H1 (cell line): ENCODE data around the gene ZNF25. TPM values are rescaled to one million over a fixed set of nuclear protein-coding genes. Genes with fewer than 3 reads are reported as not detected.

Experiments used
- CTCF ChIA-PET: fragments of 300-600 bp; sonication (Branson Sonifier 250); formaldehyde crosslinking; loops from one replicate; lab custom pipeline; 2021; ENCODE audit not compliant: partially characterized antibody; lab: Charles Lee
- POLR2A ChIA-PET: fragments of 300-600 bp; sonication (Branson Sonifier 250); formaldehyde crosslinking; loops from one replicate; lab custom pipeline; 2021; ENCODE audit warnings: inconsistent platforms; ENCODE audit not compliant: partially characterized antibody; lab: Charles Lee
- DNase-seq, 2 experiments: peaks; one replicate each; pipeline versions ENCODE4 v3.0.0 to v3.0.0-alpha.2; 2010 to 2022; ENCODE audit warnings: low spot score in 2 of 2, low read depth in 1 of 2, mixed read lengths in 1 of 2
- FAIRE-seq: peaks from 2 replicates; lab custom pipeline; 2011; peaks lifted over from hg19 to GRCh38; lab: Jason Lieb, UNC
- H2AFZ ChIP-seq: 2 replicates; pipeline ENCODE4 v1.8.1; 2012; ENCODE audit warnings: low read length, inconsistent platforms
- H2AK5ac ChIP-seq: 2 replicates; pipeline ENCODE4 v1.6.1; 2013; ENCODE audit warnings: low read depth, low read length
- H2BK120ac ChIP-seq: replicated peaks from 2 replicates; pipeline ENCODE3; 2013; ENCODE audit warnings: low read depth, low read length, inconsistent platforms
- H2BK12ac ChIP-seq: 2 replicates; pipeline ENCODE4 v1.6.1; 2013; ENCODE audit warnings: low read depth, low read length
- H2BK15ac ChIP-seq: 2 replicates; pipeline ENCODE4 v1.6.1; 2013; ENCODE audit warnings: low read length
- H2BK20ac ChIP-seq: 2 replicates; pipeline ENCODE4 v1.6.1; 2013; ENCODE audit warnings: low read length
- H2BK5ac ChIP-seq: 2 replicates; pipeline ENCODE4 v1.6.1; 2013; ENCODE audit warnings: low read depth, low read length
- H3K14ac ChIP-seq: 2 replicates; pipeline ENCODE4 v1.6.1; 2013; ENCODE audit warnings: inconsistent platforms; ENCODE audit not compliant: insufficient read length
- H3K18ac ChIP-seq: 2 replicates; pipeline ENCODE4 v1.6.1; 2013; ENCODE audit warnings: low read length; ENCODE audit errors: extremely low read depth
- H3K23ac ChIP-seq: 2 replicates; pipeline ENCODE4 v1.6.1; 2013; ENCODE audit warnings: inconsistent platforms; ENCODE audit not compliant: insufficient read length
- H3K23me2 ChIP-seq: 2 replicates; pipeline ENCODE4 v1.6.1; 2013; ENCODE audit warnings: low read depth, low read length
- H3K27ac ChIP-seq: 2 replicates; pipeline ENCODE4 v1.6.1; 2011; ENCODE audit warnings: low read depth, low read length, inconsistent platforms
- H3K27me3 ChIP-seq, 4 experiments: replicated peaks in 1 of 4; 1 replicate in 1 of 4; 2 replicates in 3 of 4; pipeline versions ENCODE4 v1.6.1 to v1.8.1; 2011 to 2013; ENCODE audit warnings: low read length in 3 of 4, mild to moderate bottlenecking in 3 of 4, inconsistent platforms in 2 of 4, mixed read lengths in 2 of 4, moderate library complexity in 1 of 4; ENCODE audit not compliant: control insufficient read depth in 3 of 4, insufficient read depth in 3 of 4; ENCODE audit errors: extremely low read depth in 1 of 4
- H3K36me3 ChIP-seq, 4 experiments: 2 replicates each; pipeline versions ENCODE4 v1.6.1 to v1.8.1; 2011 to 2013; ENCODE audit warnings: mild to moderate bottlenecking in 4 of 4, low read length in 3 of 4, moderate library complexity in 2 of 4, control low read depth in 1 of 4, inconsistent platforms in 1 of 4; ENCODE audit not compliant: insufficient read depth in 4 of 4, control insufficient read depth in 2 of 4
- H3K4ac ChIP-seq: replicated peaks from 2 replicates; pipeline ENCODE3; 2013; ENCODE audit warnings: low read length, low read depth, mixed read lengths, inconsistent platforms; ENCODE audit not compliant: insufficient read length
- H3K4me1 ChIP-seq, 4 experiments: replicated peaks in 1 of 4; 1 replicate in 1 of 4; 2 replicates in 3 of 4; pipeline versions ENCODE4 v1.6.1 to v1.8.1; 2011 to 2013; ENCODE audit warnings: low read length in 3 of 4, inconsistent platforms in 2 of 4, mixed read lengths in 1 of 4; ENCODE audit not compliant: insufficient read depth in 4 of 4, control insufficient read depth in 3 of 4
- H3K4me2 ChIP-seq, 2 experiments: 2 replicates each; pipeline versions ENCODE4 v1.6.1 to v1.8.1; 2011 to 2013; ENCODE audit warnings: low read depth in 2 of 2, low read length in 2 of 2, control low read depth in 1 of 2, inconsistent platforms in 1 of 2, mild to moderate bottlenecking in 1 of 2; ENCODE audit not compliant: insufficient read depth in 1 of 2
- H3K4me3 ChIP-seq, 4 experiments: fragments of 200-600, 300-600 bp in 1 of 4; sonication (generic), shearing (Covaris generic), sonication (Bioruptor Twin) in 1 of 4; 2 replicates each; pipeline versions ENCODE4 v1.5.1 to v1.8.1; 2011 to 2016; ENCODE audit warnings: low read length in 4 of 4, low read depth in 3 of 4, control low read depth in 2 of 4, inconsistent platforms in 2 of 4, mild to moderate bottlenecking in 2 of 4, mixed read lengths in 1 of 4, moderate library complexity in 1 of 4; ENCODE audit not compliant: insufficient read depth in 2 of 4; ENCODE audit errors: extremely low read depth in 1 of 4
- H3K56ac ChIP-seq: replicated peaks from 2 replicates; pipeline ENCODE3; 2013; ENCODE audit warnings: low read depth, mild to moderate bottlenecking, mixed read lengths, low read length, inconsistent platforms; ENCODE audit not compliant: insufficient read length
- H3K79me1 ChIP-seq: 2 replicates; pipeline ENCODE4 v1.6.1; 2013; ENCODE audit warnings: low read depth, low read length, control low read depth
- H3K79me2 ChIP-seq, 2 experiments: 2 replicates each; pipeline versions ENCODE4 v1.6.1 to v1.8.1; 2012 to 2013; ENCODE audit warnings: low read length in 2 of 2, mild to moderate bottlenecking in 2 of 2, inconsistent platforms in 1 of 2; ENCODE audit not compliant: insufficient read depth in 2 of 2, control insufficient read depth in 1 of 2
- H3K9ac ChIP-seq, 4 experiments: replicated peaks in 1 of 4; 1 replicate in 1 of 4; 2 replicates in 3 of 4; pipeline versions ENCODE4 v1.6.1 to v1.8.1; 2011 to 2013; ENCODE audit warnings: low read depth in 3 of 4, low read length in 3 of 4, control low read depth in 2 of 4, mild to moderate bottlenecking in 2 of 4, moderate library complexity in 2 of 4, inconsistent platforms in 1 of 4; ENCODE audit errors: extremely low read depth in 1 of 4
- H3K9me3 ChIP-seq, 2 experiments: 2 replicates each; pipeline versions ENCODE4 v1.6.1 to v1.8.1; 2012 to 2013; ENCODE audit warnings: mild to moderate bottlenecking in 2 of 2, moderate library complexity in 2 of 2, control low read depth in 1 of 2, inconsistent platforms in 1 of 2, low read depth in 1 of 2, low read length in 1 of 2, mixed read lengths in 1 of 2; ENCODE audit not compliant: insufficient read depth in 2 of 2
- H4K20me1 ChIP-seq, 2 experiments: replicated peaks in 1 of 2; 2 replicates each; pipeline versions ENCODE3 to v1.8.1; 2011 to 2013; ENCODE audit warnings: inconsistent platforms in 2 of 2, low read length in 2 of 2, mild to moderate bottlenecking in 1 of 2; ENCODE audit not compliant: insufficient read depth in 2 of 2, control insufficient read depth in 1 of 2
- H4K5ac ChIP-seq: 2 replicates; pipeline ENCODE4 v1.6.1; 2013; ENCODE audit warnings: low read length, low read depth, mixed read lengths, inconsistent platforms; ENCODE audit not compliant: insufficient read length
- H4K8ac ChIP-seq: 2 replicates; pipeline ENCODE4 v1.8.0; 2013; ENCODE audit warnings: mild to moderate bottlenecking, moderate library complexity, low read length, inconsistent platforms; ENCODE audit not compliant: insufficient read depth; ENCODE audit errors: extremely low read depth
- H4K91ac ChIP-seq: replicated peaks from 2 replicates; pipeline ENCODE3; 2013; ENCODE audit warnings: low read length, mixed read lengths, inconsistent platforms; ENCODE audit not compliant: insufficient read length
- CREB1 ChIP-seq: IDR thresholded peaks from 2 replicates; pipeline ENCODE4 v1.6.1; 2012; ENCODE audit warnings: inconsistent platforms
- KDM4A ChIP-seq: IDR thresholded peaks from one replicate; pipeline ENCODE4 v1.7.1; 2012; ENCODE audit warnings: low read depth, mild to moderate bottlenecking, moderate library complexity, low read length, inconsistent platforms; ENCODE audit not compliant: severe bottlenecking
- SUZ12 ChIP-seq: fragments of 200-600 bp; sonication (generic); IDR thresholded peaks from 2 replicates; pipeline ENCODE4 v1.6.1; 2012; ENCODE audit warnings: mild to moderate bottlenecking, inconsistent platforms, low read length, moderate library complexity, mixed read lengths
- TAF1 ChIP-seq: IDR thresholded peaks from 2 replicates; pipeline ENCODE4 v1.6.1; 2011; ENCODE audit warnings: mild to moderate bottlenecking, low read depth, low read length
- TAF7 ChIP-seq: optimal IDR thresholded peaks from 2 replicates; pipeline ENCODE3; 2011; ENCODE audit warnings: low read depth, mild to moderate bottlenecking, inconsistent platforms, low read length, moderate library complexity, borderline replicate concordance
- TBP ChIP-seq: IDR thresholded peaks from 2 replicates; pipeline ENCODE4 v1.6.1; 2011; ENCODE audit warnings: low read depth, low read length, improper control_type of control experiment
- polyA plus RNA-seq, 7 experiments: library from polyadenylated mRNA; depleted of rRNA in 3 of 7; stranded (reverse) in 5 of 7; unstranded in 2 of 7; fragments of >200 nt in 5 of 7; fragments of 200-250 nt in 2 of 7; gene quantifications; 1 replicate in 5 of 7; 2 replicates in 1 of 7; 4 replicates in 1 of 7; pipeline versions ENCODE4 v1.2.1 to v1.2.3, GENCODE V29; 2011 to 2013; ENCODE audit warnings: missing spikeins in 2 of 7, mixed read lengths in 2 of 7
- total RNA-seq: library from RNA; stranded (reverse); fragmentation: NEBNext Ultra II Directional; extraction: Animal tissue kit (Norgen Biotek cat#: 25700); gene quantifications from 2 replicates; pipeline ENCODE4 v1.2.1, GENCODE V29; 2021

ZNF25 gene
- total and polyA plus RNA-seq, 2 of the 8 experiments (the other 6 are each of a cell fraction or from before 2014, with no cell fraction given): 0.17 to 1.3 TPM

DNA sequence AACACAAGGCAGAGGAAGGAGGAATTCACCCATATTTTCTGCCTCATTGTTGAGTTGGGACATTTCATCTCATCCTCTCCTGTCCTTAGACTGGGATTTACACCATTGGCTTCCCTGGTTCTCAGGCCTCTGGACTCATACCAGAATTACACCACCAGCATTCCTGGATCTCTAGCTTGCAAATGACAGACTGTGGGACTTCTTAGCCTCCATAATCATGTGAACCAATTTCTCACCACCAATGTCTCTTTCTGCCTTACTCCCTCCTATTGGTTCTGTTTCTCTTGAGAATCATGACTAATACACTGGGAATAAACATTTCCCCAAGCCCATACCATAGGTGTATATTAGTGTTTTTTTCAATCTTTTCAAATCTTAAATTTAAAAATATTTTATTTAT, 31.1 kb upstream of the ZNF25 start:
- Histone ChIP-seq H2AK5ac (no peak overlapping the region), H4K5ac (no peak overlapping the region), H3K18ac (no peak overlapping the region), H3K14ac (no peak overlapping the region), H3K4me2 (no peak overlapping the region), H3K23ac (no peak overlapping the region), H3K9me3 (peaks cover 8 to 21% of the 10 kb centered on the region in 2 experiments; a peak in 3 of 4 replicates), H4K91ac (no peak overlapping the region), H3K79me2 (peaks cover 0 to 7% of the 10 kb centered on the region in 2 experiments; a peak in 2 of 4 replicates), H3K9ac (no peak overlapping the region), H3K36me3 (no peaks in the 10 kb centered on the region), H3K27ac (no peak overlapping the region), H3K56ac (no peak overlapping the region), H3K23me2 (peaks cover 2% of the 10 kb centered on the region; the same call in 1 of the 2 replicates), H2BK120ac (no peak overlapping the region), H2BK12ac (no peak overlapping the region), H3K27me3 (no peaks in the 10 kb centered on the region), H3K79me1 (no peaks in the 10 kb centered on the region), H3K4me1 (no peaks in the 10 kb centered on the region), H2AFZ (no peak overlapping the region)
- no peak for DNase-seq
- ChIA-PET CTCF (interaction anchor here (1.3 kb wide), 1 partner anchor 31 kb away, joined by 4 read pairs; the partner anchor contains the start of gene ZNF25), POLR2A (no interaction called here)
- FAIRE-seq: no peak
- no peak for TF ChIP-seq TAF7
- TF ChIP-seq SUZ12: no peak
- no peak for TF ChIP-seq CREB1
- TF ChIP-seq TAF1: no peak
- no peak for TF ChIP-seq KDM4A
- TF ChIP-seq TBP: no peak
- TF ChIP-seq, all 59 proteins: peak for 0
- Histone ChIP-seq H2BK15ac (no peak overlapping the region), H4K8ac (no peak overlapping the region), H2BK20ac (no peak overlapping the region), H2BK5ac (no peak overlapping the region), H3K4me3 (no peak overlapping the region), H3K4ac (no peak overlapping the region), H4K20me1 (no peaks in the 10 kb centered on the region)
